ENCODE data around the gene CLNK.

GRCh38 chr4:10656988-10657387 is 27.6 kb downstream of the CLNK start:
- no peak for TF ChIP-seq POLR2A (IDR thresholded peaks at IDR 0.05)
- no peak for TF ChIP-seq CTCF (IDR thresholded peaks at IDR 0.05)
